ENCODE measurements around the gene DMRTB1.

The DMRTB1 gene

GRCh38 chr1:53495633-53496345 lies 36.6 kb downstream of the DMRTB1 start:
- no peak for DNase-seq

GRCh38 chr1:53498555-53499131 lies 39.4 kb downstream of the DMRTB1 start:
- DNase-seq: no peak

GRCh38 chr1:53499257-53500203 lies 40.3 kb downstream of the DMRTB1 start:
- DNase-seq: no peak

GRCh38 chr1:53500204-53501064 lies 41.2 kb downstream of the DMRTB1 start:
- no peak for DNase-seq

GRCh38 chr1:53501065-53502005 lies 42.1 kb downstream of the DMRTB1 start:
- no peak for DNase-seq

GRCh38 chr1:53502641-53503432 lies 43.6 kb downstream of the DMRTB1 start:
- no peak for DNase-seq

- DNase-seq: no peak
These were observed 44.4 kb downstream of the DMRTB1 start for GRCh38 chr1:53503433-53504217.

- DNase-seq: no peak
These were observed 45.7 kb downstream of the DMRTB1 start for GRCh38 chr1:53504901-53505300.

- no peak for DNase-seq
These were observed 46.2 kb downstream of the DMRTB1 start for GRCh38 chr1:53505401-53505800.

- DNase-seq: no peak
These were observed 46.7 kb downstream of the DMRTB1 start for GRCh38 chr1:53505891-53506290.

- no peak for DNase-seq
These were observed 47.3 kb downstream of the DMRTB1 start for GRCh38 chr1:53506355-53507050.

- no peak for DNase-seq
These were observed 48.1 kb downstream of the DMRTB1 start for GRCh38 chr1:53507116-53507820.

GRCh38 chr1:53508056-53508990 lies 49.1 kb downstream of the DMRTB1 start:
- DNase-seq: no peak

- no peak for DNase-seq
These were observed 49.9 kb downstream of the DMRTB1 start for GRCh38 chr1:53508991-53509666.

- no peak for DNase-seq
These were observed 50.6 kb downstream of the DMRTB1 start for GRCh38 chr1:53509775-53510174.

GRCh38 chr1:53510215-53510614 lies 51.0 kb downstream of the DMRTB1 start:
- DNase-seq: no peak

Measured in NCI-H1048 (cell line).